Measurements from ENCODE around the gene FHOD3. TPM values are rescaled to one million over a fixed set of nuclear protein-coding genes. Genes with fewer than 3 reads are reported as not detected.

Gene FHOD3
- total and polyA plus RNA-seq, 2 of the 8 experiments (the other 6 are each of a cell fraction or from before 2014, with no cell fraction given) = 9.7 to 10.5 TPM

DNA sequence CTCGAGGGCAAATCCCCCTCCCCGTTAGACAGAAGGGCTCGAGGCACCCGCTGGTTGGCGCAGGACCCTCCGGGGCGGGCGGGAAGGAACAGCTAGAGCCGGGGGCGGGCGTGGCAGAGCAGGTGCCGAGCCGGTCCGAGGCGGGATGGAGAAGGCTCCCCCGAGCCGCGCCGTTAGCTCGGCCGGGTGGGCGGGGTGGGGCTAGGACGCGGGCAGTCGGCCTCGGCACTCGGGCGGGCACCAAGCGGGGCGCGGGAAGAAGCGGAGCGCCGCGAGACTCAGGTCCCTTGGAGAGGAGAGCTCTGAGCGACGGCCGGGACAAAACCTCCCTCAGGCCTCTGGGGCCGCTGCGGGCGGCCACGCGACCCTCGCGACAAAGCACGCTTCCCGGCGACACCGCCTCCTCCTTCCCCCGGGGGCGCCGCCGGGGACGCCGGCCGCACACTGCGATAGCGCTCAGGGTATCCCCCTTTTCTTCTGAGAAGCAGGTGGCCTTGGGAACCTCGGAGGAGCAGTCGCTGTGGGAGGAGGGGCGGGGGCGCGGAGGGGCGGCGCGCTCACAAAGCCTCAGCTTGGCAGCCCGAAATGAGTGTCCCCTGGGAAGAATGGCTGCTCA is 721 bp downstream of the FHOD3 start (continued):
- TF ChIP-seq, protein P1, sequence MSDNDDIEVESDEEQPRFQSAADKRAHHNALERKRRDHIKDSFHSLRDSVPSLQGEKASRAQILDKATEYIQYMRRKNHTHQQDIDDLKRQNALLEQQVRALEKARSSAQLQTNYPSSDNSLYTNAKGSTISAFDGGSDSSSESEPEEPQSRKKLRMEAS (IDR thresholded peaks at IDR 0.05) = no peak; the same call in 1 of the 2 replicates
- TF ChIP-seq, protein P2, sequence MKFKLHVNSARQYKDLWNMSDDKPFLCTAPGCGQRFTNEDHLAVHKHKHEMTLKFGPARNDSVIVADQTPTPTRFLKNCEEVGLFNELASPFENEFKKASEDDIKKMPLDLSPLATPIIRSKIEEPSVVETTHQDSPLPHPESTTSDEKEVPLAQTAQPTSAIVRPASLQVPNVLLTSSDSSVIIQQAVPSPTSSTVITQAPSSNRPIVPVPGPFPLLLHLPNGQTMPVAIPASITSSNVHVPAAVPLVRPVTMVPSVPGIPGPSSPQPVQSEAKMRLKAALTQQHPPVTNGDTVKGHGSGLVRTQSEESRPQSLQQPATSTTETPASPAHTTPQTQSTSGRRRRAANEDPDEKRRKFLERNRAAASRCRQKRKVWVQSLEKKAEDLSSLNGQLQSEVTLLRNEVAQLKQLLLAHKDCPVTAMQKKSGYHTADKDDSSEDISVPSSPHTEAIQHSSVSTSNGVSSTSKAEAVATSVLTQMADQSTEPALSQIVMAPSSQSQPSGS (IDR thresholded peaks at IDR 0.05; ENCODE audit: low read length) = no peak
- no peak for TF ChIP-seq CEBPB (IDR thresholded peaks at IDR 0.05; ENCODE audit: low read depth, low read length)
- TF ChIP-seq BRCA1 (IDR thresholded peaks at IDR 0.05; ENCODE audit: low read depth, low read length) = no peak
- TF ChIP-seq NRF1 (IDR thresholded peaks at IDR 0.05; ENCODE audit: low read depth, low read length) = no peak
- TF ChIP-seq CBX8 (IDR thresholded peaks at IDR 0.05; ENCODE audit: borderline replicate concordance, low read depth, low read length) = no peak
- no peak for TF ChIP-seq NANOG (IDR thresholded peaks at IDR 0.05; ENCODE audit: insufficient read depth, low read depth, low read length, poor library complexity, severe bottlenecking)
